Measurements from ENCODE around the gene EXOSC10.

Gene EXOSC10

GRCh38 chr1:11099310-11100148 is at the start of gene EXOSC10:
TSS of gene EXOSC10 (minus strand) at chr1:11099869. CDS start at chr1:11099831, 38 bp downstream.
- DNase-seq, result peak; percentile 17 to 68

GRCh38 chr1:11147197-11147770 is 47.6 kb upstream of the EXOSC10 start:
- no peak for DNase-seq

GRCh38 chr1:11145741-11146140 is 46.1 kb upstream of the EXOSC10 start:
- no peak for DNase-seq

GRCh38 chr1:11144570-11145256 is 45.0 kb upstream of the EXOSC10 start:
- DNase-seq, result no peak

DNA sequence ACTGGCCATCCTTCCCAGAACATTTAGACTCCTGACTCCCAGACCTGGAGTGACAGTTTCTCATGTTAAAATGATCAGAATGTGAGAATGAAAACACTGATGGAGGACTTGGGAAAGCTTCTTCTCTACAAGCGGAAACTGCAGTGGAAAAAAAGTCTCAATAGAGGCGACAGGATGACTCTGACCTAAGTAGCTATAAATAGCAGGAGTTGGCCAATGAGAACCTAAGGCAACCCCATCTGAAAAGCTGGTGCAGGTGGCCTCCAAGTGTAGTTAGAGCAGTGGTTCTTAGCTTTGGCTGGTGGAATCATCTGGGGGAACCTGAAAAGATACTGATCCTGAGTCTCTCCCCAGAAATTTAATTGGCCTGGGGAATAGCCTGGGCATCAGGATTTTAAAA is 44.2 kb upstream of the EXOSC10 start:
- no peak for DNase-seq

GRCh38 chr1:11143401-11143800 is 43.7 kb upstream of the EXOSC10 start:
- DNase-seq, result no peak

DNA sequence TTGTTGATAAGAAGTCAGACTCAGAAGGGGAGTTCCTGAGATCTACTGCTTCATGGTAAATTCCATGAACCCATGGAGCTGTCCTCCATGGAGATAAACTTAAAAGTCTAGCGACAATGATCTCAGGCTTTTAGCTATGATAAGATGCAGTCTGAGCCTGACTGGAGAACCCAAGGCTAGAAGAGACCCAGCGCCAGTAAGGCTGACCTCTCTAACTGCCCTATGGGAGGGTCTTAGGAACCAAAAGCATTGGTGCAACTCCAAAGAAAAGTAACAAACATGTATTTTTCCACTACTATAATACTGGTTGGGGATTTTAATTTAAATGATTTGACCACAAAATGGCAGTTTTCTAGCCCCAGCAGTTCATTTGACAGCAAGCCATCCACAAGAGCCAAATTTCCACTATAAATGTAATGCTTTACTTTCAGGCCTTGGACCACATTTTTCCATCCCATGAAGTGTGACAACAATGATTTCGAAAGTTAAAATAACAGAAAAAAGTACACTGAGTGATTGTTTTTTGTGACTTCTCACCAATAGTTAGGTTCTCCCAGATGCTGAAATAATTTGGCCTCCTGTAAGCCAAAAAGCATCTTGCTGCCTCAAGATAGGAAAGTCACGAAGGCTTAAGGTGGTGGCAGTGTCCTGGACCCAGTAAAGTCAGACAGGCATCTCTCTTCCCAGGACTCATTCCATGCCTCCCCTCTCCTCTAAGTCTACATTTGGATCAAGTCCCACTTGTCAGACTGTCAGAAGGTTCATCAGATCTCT is 43.1 kb upstream of the EXOSC10 start:
- DNase-seq, result no peak

- no peak for DNase-seq
Observed at GRCh38 chr1:11138952-11139351, 39.3 kb upstream of the EXOSC10 start.

- no peak for DNase-seq
Observed at GRCh38 chr1:11138029-11138428, 38.4 kb upstream of the EXOSC10 start.

- DNase-seq, result no peak
Observed at GRCh38 chr1:11134898-11135266, 35.2 kb upstream of the EXOSC10 start.

DNA sequence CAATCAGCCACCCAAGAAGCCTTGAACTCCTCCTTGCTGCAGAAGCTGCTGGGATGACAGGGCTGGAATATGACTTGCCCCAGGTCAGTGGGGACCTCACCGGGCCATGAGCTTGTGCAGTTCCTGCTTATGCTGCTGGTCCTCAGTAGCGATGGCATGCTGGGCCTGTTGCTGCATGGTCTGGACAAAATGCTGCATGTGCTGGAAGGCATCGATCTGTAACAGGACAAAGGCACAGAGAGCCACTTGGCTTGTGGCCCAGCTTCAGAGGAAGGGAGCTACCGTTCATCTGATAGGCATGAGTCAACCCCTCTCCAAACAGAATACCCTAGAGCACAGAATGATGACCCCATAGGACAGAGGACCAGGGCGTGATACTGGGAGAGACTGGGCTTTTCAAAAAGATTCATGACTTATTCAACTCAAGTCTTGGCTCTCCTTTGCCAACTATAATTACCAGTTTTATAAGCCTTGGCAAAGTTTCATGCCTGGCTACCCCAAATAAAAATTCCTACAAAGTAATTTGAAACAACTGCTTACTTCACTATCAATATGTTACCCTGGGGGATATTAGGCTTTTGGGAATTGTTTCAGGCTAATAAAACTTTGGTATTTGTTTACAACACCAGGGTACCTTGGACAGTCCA is 34.7 kb upstream of the EXOSC10 start:
- no peak for DNase-seq

GRCh38 chr1:11132563-11133293 is 33.1 kb upstream of the EXOSC10 start:
- DNase-seq, result no peak

GRCh38 chr1:11131816-11132215 is 32.1 kb upstream of the EXOSC10 start:
- DNase-seq, result no peak

DNA sequence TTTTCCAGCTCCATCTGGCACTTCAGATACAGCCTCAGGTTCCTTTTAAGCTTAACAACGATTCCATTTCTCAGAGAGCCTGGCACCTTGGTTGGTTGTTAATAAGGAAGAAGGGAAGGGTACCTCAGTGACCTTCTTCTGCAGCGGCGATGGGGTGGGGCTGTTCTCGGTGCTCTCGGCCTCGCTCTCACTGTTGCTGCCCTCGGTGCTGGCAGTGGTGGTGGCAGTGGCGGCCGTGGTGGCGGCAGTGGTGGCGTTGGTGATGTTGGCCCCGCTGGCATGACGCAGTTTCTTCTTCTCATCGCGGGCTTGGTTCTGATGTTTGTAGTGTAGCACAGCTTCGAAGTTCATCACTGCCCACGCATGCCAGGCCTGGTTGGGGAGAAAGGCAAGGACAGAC is 30.7 kb upstream of the EXOSC10 start:
- DNase-seq, result no peak

- no peak for DNase-seq
Observed at GRCh38 chr1:11129649-11130390, 30.2 kb upstream of the EXOSC10 start.

DNA sequence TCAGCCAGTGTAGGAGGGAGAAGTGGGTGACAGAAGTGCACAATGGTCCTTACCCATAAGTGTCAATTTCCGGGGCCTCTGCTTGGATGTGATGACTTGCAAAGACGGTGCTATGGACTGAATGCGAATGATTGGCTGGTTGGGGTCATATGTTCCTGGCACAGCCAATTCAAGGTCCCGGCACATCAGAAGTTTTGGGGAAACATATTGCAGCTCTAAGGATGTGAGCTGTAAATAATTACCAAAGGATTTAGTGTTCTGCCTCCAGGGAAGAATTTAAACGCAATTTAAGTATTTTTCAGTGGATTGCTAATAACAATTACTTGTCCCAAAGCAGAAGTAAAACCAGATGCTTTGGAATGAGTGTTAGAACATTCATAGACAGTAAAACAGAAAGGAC is 26.9 kb upstream of the EXOSC10 start:
- DNase-seq, result no peak

GRCh38 chr1:11125931-11126330 is 26.3 kb upstream of the EXOSC10 start:
- no peak for DNase-seq

DNA sequence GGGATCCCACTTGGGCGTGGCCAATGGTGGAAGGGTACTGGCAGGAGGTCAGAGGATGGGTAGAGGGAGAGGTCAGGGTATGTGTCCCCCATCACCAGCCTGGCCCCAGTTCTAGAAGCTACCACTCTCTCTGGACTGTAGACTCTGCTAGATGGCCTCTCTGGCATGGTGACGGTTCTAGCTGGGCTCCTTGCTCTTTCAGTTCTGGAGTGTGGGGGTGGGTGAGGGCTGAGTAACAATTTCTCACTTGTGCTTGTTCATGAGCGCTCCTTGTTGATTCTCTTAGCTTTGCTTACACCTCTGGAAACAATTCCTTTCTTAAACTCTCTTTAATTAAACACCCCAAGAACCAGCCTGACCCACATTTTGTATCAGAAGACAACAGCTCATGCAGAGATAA is 25.3 kb upstream of the EXOSC10 start:
- no peak for DNase-seq

GRCh38 chr1:11116318-11116717 is 16.6 kb upstream of the EXOSC10 start:
- no peak for DNase-seq

DNA sequence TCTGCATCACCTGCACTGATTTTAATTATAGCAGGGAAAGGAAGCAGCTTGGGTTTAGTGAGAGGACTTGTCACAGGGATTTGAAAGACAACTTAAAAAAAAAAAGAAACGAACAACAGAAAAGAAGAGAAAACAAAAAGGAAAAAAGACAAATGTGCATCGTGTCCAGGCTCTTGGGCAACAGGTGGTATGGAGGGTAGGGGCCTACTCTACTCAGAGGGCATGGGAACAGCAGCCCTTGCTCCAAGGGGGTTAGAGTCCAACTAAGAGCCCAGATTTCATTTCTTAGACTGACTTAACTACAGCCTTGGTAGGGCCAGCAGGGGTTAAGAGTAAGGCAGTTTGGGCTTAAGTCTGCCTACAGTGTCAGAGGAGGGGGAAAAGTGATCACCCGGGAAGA is 15.3 kb upstream of the EXOSC10 start:
- DNase-seq, result no peak

DNA sequence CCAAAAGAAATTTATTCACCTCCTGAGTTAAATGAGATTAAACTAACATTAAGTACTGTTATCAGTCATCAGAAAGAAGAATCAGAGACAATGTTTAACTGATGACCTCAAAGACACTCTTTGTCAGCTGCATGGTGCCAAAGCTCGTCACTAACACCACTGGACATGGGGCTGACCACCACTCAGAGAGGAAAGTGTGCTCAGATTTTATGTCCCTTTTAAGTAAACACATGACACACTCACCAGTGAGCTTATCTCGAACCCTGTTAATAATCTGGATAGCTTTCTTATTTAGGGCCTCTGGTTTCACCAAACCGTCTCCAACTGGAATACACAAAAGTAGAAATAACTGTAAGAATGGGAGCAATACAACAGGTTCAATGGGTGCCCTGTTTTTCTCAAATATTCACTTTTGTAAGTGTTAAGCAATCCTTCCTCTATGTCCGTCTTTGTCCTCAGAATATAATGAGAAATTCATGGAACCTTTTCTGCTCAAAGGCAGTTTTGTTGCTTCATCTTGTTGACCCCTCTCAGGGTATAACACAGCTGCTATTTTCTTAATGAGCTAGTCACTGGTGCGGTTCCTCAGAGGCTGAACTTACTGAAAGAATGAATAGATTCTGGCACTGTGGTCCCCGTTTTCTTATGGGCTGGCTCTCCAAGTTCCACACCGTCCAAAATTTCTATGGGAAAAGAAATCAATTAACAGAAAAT is 9.5 kb upstream of the EXOSC10 start:
- DNase-seq, result no peak
